GM23248 (cell line): ENCODE results near the gene PALS2. TPM values are rescaled to one million over a fixed set of nuclear protein-coding genes. Genes with fewer than 3 reads are reported as not detected.

ENCODE experiments used
- DNase-seq: peaks from one replicate; pipeline ENCODE4 v3.0.0-alpha.2; 2015
- H2AFZ ChIP-seq: fragments of 200-600 bp; sonication (generic); 2 replicates; pipeline ENCODE4 v1.6.1; 2016; ENCODE audit warnings: antibody characterized with exemption
- H3F3A ChIP-seq: fragments of 200-600 bp; sonication (generic); 2 replicates; pipeline ENCODE4 v1.6.1; 2016; ENCODE audit warnings: mild to moderate bottlenecking, antibody characterized with exemption, mixed run types; ENCODE audit not compliant: insufficient read depth
- H3K27ac ChIP-seq: fragments of 200-600 bp; sonication (generic); 2 replicates; pipeline ENCODE4 v1.5.1; 2016; ENCODE audit warnings: mild to moderate bottlenecking
- H3K27me3 ChIP-seq: fragments of 200-600 bp; sonication (generic); replicated peaks from 2 replicates; pipeline ENCODE4 v1.6.1; 2016; ENCODE audit warnings: mild to moderate bottlenecking; ENCODE audit not compliant: insufficient read depth
- H3K36me3 ChIP-seq: fragments of 200-600 bp; sonication (generic); 2 replicates; pipeline ENCODE4 v1.6.1; 2016; ENCODE audit warnings: low read depth, mild to moderate bottlenecking
- H3K4me1 ChIP-seq: fragments of 200-600 bp; sonication (generic); 2 replicates; pipeline ENCODE4 v1.6.1; 2016; ENCODE audit warnings: mild to moderate bottlenecking; ENCODE audit not compliant: insufficient read depth
- H3K4me2 ChIP-seq: fragments of 200-600 bp; sonication (generic); one replicate; pipeline ENCODE4 v1.6.1; 2016; ENCODE audit warnings: mild to moderate bottlenecking; ENCODE audit not compliant: unreplicated experiment
- H3K4me3 ChIP-seq: fragments of 200-600 bp; sonication (generic); 2 replicates; pipeline ENCODE4 v1.5.1; 2016; ENCODE audit warnings: mild to moderate bottlenecking
- H3K79me2 ChIP-seq: fragments of 200-600 bp; sonication (generic); 2 replicates; pipeline ENCODE4 v1.6.1; 2016; ENCODE audit warnings: mild to moderate bottlenecking; ENCODE audit not compliant: insufficient read depth
- H3K9ac ChIP-seq: fragments of 200-600 bp; sonication (generic); 2 replicates; pipeline ENCODE4 v1.6.1; 2016; ENCODE audit warnings: mild to moderate bottlenecking
- H3K9me2 ChIP-seq: fragments of 200-600 bp; sonication (generic); 2 replicates; pipeline ENCODE4 v1.6.1; 2016; ENCODE audit warnings: mixed run types, mild to moderate bottlenecking, moderate library complexity; ENCODE audit not compliant: insufficient read depth
- H3K9me3 ChIP-seq: fragments of 200-600 bp; sonication (generic); one replicate; pipeline ENCODE4 v1.6.1; 2017; ENCODE audit warnings: low read depth
- H4K20me1 ChIP-seq: fragments of 200-600 bp; sonication (generic); 2 replicates; pipeline ENCODE4 v1.6.0; 2016; ENCODE audit not compliant: insufficient read depth
- EZH2 ChIP-seq: fragments of 200-600 bp; sonication (generic); IDR thresholded peaks from 2 replicates; pipeline ENCODE4 v1.6.1; 2018; ENCODE audit warnings: antibody characterized with exemption, mild to moderate bottlenecking; ENCODE audit not compliant: insufficient read depth, poor library complexity, severe bottlenecking
- EZH2phosphoT487 ChIP-seq: fragments of 200-600 bp; sonication (generic); IDR thresholded peaks from 2 replicates; pipeline ENCODE4 v1.6.1; 2018; ENCODE audit warnings: antibody characterized with exemption, moderate library complexity, mild to moderate bottlenecking, low read depth; ENCODE audit not compliant: insufficient read depth
- WGBS, 2 experiments: methylation state at CpG; one replicate each; pipeline ENCODE4 v1.1.6; 2015 to 2017; ENCODE audit warnings: low lambda C conversion rate in 2 of 2, low coverage in 1 of 2; ENCODE audit errors: missing lambda C conversion rate in 2 of 2; 5-methylcytosine and 5-hydroxymethylcytosine counted together
- in situ Hi-C: fragments of 300-500 bp; cut with MboI; formaldehyde crosslinking; loops from 2 replicates; pipeline ENCODE4 v1.15.0; 2020
- polyA plus RNA-seq: library from polyadenylated mRNA; unstranded; fragments of >200 nt; fragmentation: Nextera tagmentation; extraction: Ambion mirVana; gene quantifications from 2 replicates; pipeline ENCODE4 v1.2.1, GENCODE V29; 2016
- small RNA-seq: library from RNA; depleted of rRNA; stranded (forward); fragments of <200 nt; gene quantifications from one replicate; pipeline ENCODE3, GENCODE V24; 2014; ENCODE audit warnings: low read depth, low replicate concordance
- total RNA-seq: library from RNA; depleted of rRNA; stranded (reverse); fragments of >200 nt; shearing (Covaris generic); gene quantifications from 2 replicates; pipeline ENCODE4 v1.2.3, GENCODE V29; 2014; rRNA removed

PALS2 gene
- total and polyA plus RNA-seq, 2 experiments from 2014 or later, result 8.3 to 17.4 TPM

- H3K79me2 ChIP-seq, result peaks cover 81% of the 10 kb centered on the region
- no peak overlapping the region for H3K4me2 ChIP-seq
- no peak overlapping the region for H3K9ac ChIP-seq
- WGBS, 2 experiments, result 79 to 81% methylated on average over 3 of the region's 3 CpGs
- H3K9me3 ChIP-seq, result no peaks in the 10 kb centered on the region
- H3K9me2 ChIP-seq, result no peaks in the 10 kb centered on the region
- in situ Hi-C loops, result no loop called here
- no peak overlapping the region for H3K27ac ChIP-seq
- no peak for DNase-seq
- no peak overlapping the region for H2AFZ ChIP-seq
- no peaks in the 10 kb centered on the region; the same call in 1 of the 2 replicates for H3K4me1 ChIP-seq
- TF ChIP-seq EZH2 (no peak), EZH2phosphoT487 (no peak)
- no peaks in the 10 kb centered on the region for H3K27me3 ChIP-seq
- no peaks in the 10 kb centered on the region for H3K36me3 ChIP-seq
- no peaks in the 10 kb centered on the region for H4K20me1 ChIP-seq
- H3K4me3 ChIP-seq, result no peak overlapping the region
- no peaks in the 10 kb centered on the region for H3F3A ChIP-seq
Measured at GRCh38 chr7:24611130-24611529, 37.9 kb downstream of the PALS2 start.

DNA sequence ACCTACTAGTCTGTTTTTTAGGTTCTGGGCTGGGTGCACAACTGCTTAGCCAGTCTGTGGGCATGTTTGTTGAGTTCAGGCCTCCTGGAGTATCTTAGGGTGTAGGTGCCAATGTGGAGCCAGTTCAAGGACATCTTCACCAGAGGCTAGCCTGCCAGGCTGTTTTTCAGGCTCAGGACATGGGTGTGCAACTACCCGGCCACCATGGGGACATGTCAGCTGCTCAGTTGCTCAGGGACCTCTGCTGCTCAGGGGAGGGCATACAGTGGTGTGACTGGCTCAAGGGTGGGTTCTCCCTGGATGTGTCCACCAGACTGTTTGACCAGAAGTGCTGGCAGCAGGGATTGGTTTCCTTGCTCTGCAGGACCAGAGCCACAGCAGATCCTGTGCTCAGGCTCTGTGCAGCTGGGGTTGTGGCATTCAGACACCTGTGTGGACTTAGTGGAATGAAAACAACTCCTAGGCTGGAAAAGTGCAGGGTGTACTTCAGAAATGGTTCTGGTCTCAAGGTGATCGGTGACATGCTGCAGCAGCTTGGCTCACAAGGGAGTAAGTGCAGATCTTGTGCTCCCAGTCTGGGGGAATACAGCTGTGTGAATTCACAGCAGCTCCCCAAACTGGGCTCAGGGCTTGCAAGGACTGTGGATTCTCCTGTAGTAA lies 44.8 kb downstream of the PALS2 start:
- H4K20me1 ChIP-seq, result no peaks in the 10 kb centered on the region
- H3K9me2 ChIP-seq, result no peaks in the 10 kb centered on the region
- no peaks in the 10 kb centered on the region for H3K36me3 ChIP-seq
- no peak overlapping the region for H3K4me2 ChIP-seq
- H3K27ac ChIP-seq, result no peak overlapping the region
- H3K9me3 ChIP-seq, result no peaks in the 10 kb centered on the region
- H3K4me1 ChIP-seq, result no peaks in the 10 kb centered on the region
- H3K9ac ChIP-seq, result no peak overlapping the region
- H3F3A ChIP-seq, result no peaks in the 10 kb centered on the region
- DNase-seq, result no peak
- H3K79me2 ChIP-seq, result peaks cover 81% of the 10 kb centered on the region
- WGBS, 2 experiments, result 96 to 100% methylated on average over 2 of the region's 2 CpGs
- in situ Hi-C loops, result no loop called here
- no peak overlapping the region for H3K4me3 ChIP-seq
- no peaks in the 10 kb centered on the region for H3K27me3 ChIP-seq
- no peak overlapping the region for H2AFZ ChIP-seq
- TF ChIP-seq EZH2phosphoT487 (no peak), EZH2 (no peak)

DNA sequence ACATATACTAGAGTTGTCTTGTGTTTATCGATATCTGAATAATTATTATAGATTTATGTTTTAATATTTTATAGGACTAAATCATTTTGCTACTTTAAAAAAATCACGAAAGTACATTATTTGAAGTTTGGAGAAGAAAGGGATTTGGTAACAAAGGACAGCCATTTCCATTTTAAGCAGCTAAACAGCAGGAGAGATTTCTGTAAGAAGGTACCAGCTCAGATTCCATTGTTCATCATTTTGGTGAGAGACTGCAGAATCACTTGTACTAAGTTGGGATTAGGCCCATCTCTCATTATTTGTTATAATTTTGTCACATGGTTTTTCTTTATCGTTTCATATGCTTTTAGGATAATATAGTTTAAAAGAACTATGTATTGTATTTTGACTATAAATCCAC lies 46.7 kb downstream of the PALS2 start:
- no peaks in the 10 kb centered on the region for H3F3A ChIP-seq
- H3K27ac ChIP-seq, result no peak overlapping the region
- no peaks in the 10 kb centered on the region for H3K9me2 ChIP-seq
- no peaks in the 10 kb centered on the region for H3K9me3 ChIP-seq
- DNase-seq, result no peak
- H3K4me1 ChIP-seq, result no peaks in the 10 kb centered on the region
- in situ Hi-C loops, result no loop called here
- no peak overlapping the region for H3K4me2 ChIP-seq
- H3K27me3 ChIP-seq, result no peaks in the 10 kb centered on the region
- H4K20me1 ChIP-seq, result no peaks in the 10 kb centered on the region
- H3K79me2 ChIP-seq, result peaks cover 78% of the 10 kb centered on the region
- WGBS, 2 experiments, result 60 to 63% methylated on average over 3 of the region's 3 CpGs
- H3K4me3 ChIP-seq, result no peak overlapping the region
- H2AFZ ChIP-seq, result no peak overlapping the region
- TF ChIP-seq EZH2phosphoT487 (no peak), EZH2 (no peak)
- H3K9ac ChIP-seq, result no peak overlapping the region
- H3K36me3 ChIP-seq, result no peaks in the 10 kb centered on the region

- in situ Hi-C loops, result no loop called here
- H3K9me2 ChIP-seq, result no peaks in the 10 kb centered on the region
- peaks cover 57% of the 10 kb centered on the region for H3K79me2 ChIP-seq
- no peaks in the 10 kb centered on the region for H3K4me1 ChIP-seq
- H3K36me3 ChIP-seq, result no peaks in the 10 kb centered on the region
- H3K9me3 ChIP-seq, result no peaks in the 10 kb centered on the region
- 97 to 98% methylated on average over 1 of the region's 1 CpG for WGBS, 2 experiments
- no peak overlapping the region for H3K27ac ChIP-seq
- DNase-seq, result no peak
- TF ChIP-seq EZH2 (no peak), EZH2phosphoT487 (no peak)
- no peaks in the 10 kb centered on the region for H3K27me3 ChIP-seq
- no peak overlapping the region for H3K4me2 ChIP-seq
- no peak overlapping the region for H2AFZ ChIP-seq
- no peak overlapping the region for H3K9ac ChIP-seq
- H4K20me1 ChIP-seq, result no peaks in the 10 kb centered on the region
- no peak overlapping the region for H3K4me3 ChIP-seq
- H3F3A ChIP-seq, result no peaks in the 10 kb centered on the region
Measured at GRCh38 chr7:24622646-24623182, 49.5 kb downstream of the PALS2 start.

Small RNA genes within 50 kb of the gene (small RNA-seq; reads per million reads assigned to genes)
- gene RNU6-1103P (not detected), gene SUMO2P14 (not detected)

Other genes starting within 250 kb of the PALS2 start
- 39.4 and 63.6 TPM in 2 replicates for gene GSDME, start 184.0 kb downstream of the PALS2 start, total RNA-seq
- 49.4 and 51.1 TPM in 2 replicates for gene GSDME, start 184.0 kb downstream of the PALS2 start, polyA plus RNA-seq